Activated CD4-positive, alpha-beta T cell treated with anti-CD3 and anti-CD28 coated beads, Interleukin-2, amount 10 ng/mL, durations not matched to agents 7 days and 5 days (primary cell): ENCODE data around the gene NRIP2. TPM values are rescaled to one million over a fixed set of nuclear protein-coding genes. Genes with fewer than 3 reads are reported as not detected.
"Not testable (repeated sequence)": the region's sequence is repeated elsewhere in the genome, so short reads cannot be mapped to it uniquely, and the experiment has no call there.

ENCODE experiments used
- CTCF ChIA-PET: fragments of 350-600 bp; sonication (Branson Sonifier 250); formaldehyde crosslinking; loops from one replicate; lab custom pipeline; 2021; ENCODE audit warnings: antibody characterized with exemption; lab: Charles Lee
- POLR2A ChIA-PET: fragments of 350-600 bp; sonication (Branson Sonifier 250); formaldehyde crosslinking; loops from one replicate; lab custom pipeline; 2021; ENCODE audit warnings: antibody characterized with exemption; lab: Charles Lee
- DNase-seq: peaks from one replicate; pipeline ENCODE4 v3.0.0-alpha.2; 2020
- H3K27ac Mint-ChIP-seq: one replicate; pipeline ENCODE4 v1.8.0; 2021; ENCODE audit warnings: mild to moderate bottlenecking, moderate library complexity, mixed read lengths
- H3K27me3 Mint-ChIP-seq: one replicate; pipeline ENCODE4 v1.8.0; 2021; ENCODE audit warnings: mixed read lengths
- H3K36me3 Mint-ChIP-seq: one replicate; pipeline ENCODE4 v1.8.0; 2021; ENCODE audit warnings: low read depth, mixed read lengths
- H3K4me1 Mint-ChIP-seq: one replicate; pipeline ENCODE4 v1.8.0; 2021; ENCODE audit warnings: mixed read lengths
- H3K4me3 Mint-ChIP-seq: one replicate; pipeline ENCODE4 v1.8.0; 2021; ENCODE audit warnings: mild to moderate bottlenecking, moderate library complexity, mixed read lengths
- H3K9me3 Mint-ChIP-seq: one replicate; pipeline ENCODE4 v1.8.0; 2021; ENCODE audit warnings: mixed read lengths
- total RNA-seq, 2 experiments: library from RNA; stranded (reverse); gene quantifications; one replicate each; pipeline ENCODE4 v1.2.3, GENCODE V29; 2021

Gene NRIP2
- not detected for total RNA-seq

DNA sequence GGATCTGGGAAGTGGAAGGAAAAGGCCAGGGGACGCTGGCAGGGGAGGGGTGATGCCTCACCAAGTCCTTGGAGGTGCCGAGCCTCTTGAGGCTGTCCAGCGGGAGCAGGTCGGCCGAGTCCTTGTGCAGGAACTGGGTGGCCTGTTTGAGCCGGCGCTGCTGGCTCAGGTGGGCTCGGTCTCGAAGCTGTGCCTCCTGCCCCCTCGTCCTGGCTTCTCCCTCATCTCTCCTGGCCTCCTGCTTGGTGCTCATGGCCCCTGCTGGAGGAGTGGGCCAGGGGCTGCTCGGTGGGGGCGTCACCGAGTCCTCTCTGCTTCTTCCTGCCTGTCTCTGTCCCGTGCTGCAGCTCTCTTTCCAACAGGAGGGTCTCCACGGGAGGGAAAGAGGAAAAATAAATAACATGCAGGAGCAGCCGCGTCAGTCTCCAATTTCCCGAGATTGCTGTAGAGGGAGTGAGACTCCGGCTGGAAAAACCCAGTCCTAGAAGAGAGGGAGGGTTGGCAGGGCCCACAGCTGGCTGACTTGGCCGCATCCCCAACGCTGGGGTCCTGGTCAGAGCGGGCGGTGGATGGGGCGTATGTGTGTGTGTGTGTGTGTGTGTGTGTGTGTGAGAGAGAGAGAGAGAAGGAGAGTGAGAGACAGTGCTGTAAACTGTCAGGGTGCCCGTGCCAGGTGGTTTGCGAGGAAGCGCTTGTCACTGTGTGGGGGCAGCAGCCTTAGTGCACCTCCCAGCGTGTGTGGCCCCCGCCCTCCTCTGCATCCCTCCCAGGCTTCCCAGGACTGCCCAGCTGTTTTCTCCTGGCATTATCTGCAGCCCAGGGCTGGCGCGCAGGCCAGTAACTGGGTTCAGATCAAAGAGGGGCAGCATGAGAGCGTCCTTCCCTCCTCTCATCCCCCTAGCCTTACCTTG, at the start of gene NRIP2:
TSS of gene NRIP2 (minus strand) at position 455 of the 911 bp plus-strand sequence. CDS start at position 403, 52 bp downstream.
- Mint-ChIP-seq H3K36me3 (no peaks in the 10 kb centered on the region), H3K9me3 (no peaks in the 10 kb centered on the region), H3K4me1 (no peaks in the 10 kb centered on the region), H3K4me3 (no peak within 1 kb of the TSS), H3K27me3 (no peaks in the 10 kb centered on the region), H3K27ac (peak within 1 kb of the TSS; percentile 9)
- ChIA-PET POLR2A (no interaction called here), CTCF (interaction anchor here (1.8 kb wide), 1 partner anchor 8 kb away, joined by 3 read pairs; no protein-coding TSS in a partner anchor)
- no peak for DNase-seq

DNA sequence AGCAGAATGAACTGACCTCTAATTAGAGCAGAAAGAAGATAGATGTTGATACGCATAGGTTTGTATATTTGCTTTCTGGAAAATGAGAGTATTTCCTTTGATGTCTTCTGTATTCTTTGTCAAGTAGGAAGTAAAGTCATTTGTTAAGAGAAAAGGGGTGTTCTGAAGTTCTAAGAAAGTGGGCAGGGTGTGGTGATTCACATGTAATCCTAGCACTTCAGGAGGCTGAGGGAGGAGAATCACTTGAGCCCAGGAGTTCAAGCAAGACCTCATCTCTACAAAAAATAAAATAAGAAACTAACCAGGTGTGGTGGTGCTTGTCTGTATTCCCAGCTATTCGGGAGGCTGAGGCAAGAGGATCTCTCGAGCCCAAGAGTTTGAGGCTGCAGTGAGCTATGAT, 45.0 kb upstream of the NRIP2 start:
- Mint-ChIP-seq H3K27ac (peak overlapping the region; percentile 81), H3K9me3 (no peaks in the 10 kb centered on the region), H3K4me1 (peaks cover 51% of the 10 kb centered on the region), H3K36me3 (peaks cover 48% of the 10 kb centered on the region), H3K4me3 (peak overlapping the region; percentile 89), H3K27me3 (no peaks in the 10 kb centered on the region)
- CTCF ChIA-PET, result interaction anchor here (1.0 kb wide), 2 partner anchors 11 to 26 kb away, joined by 3 to 4 read pairs; no protein-coding TSS in a partner anchor
- POLR2A ChIA-PET, result no interaction called here
- peak; percentile 23 for DNase-seq

- Mint-ChIP-seq H3K27me3 (no peaks in the 10 kb centered on the region), H3K4me3 (peak overlapping the region; percentile 89), H3K27ac (peak overlapping the region; percentile 100), H3K36me3 (peaks cover 54% of the 10 kb centered on the region), H3K4me1 (peaks cover 51% of the 10 kb centered on the region), H3K9me3 (no peaks in the 10 kb centered on the region)
- DNase-seq, result no peak
- CTCF ChIA-PET, result interaction anchor here (0.8 to 1.3 kb wide), 2 partner anchors 14 to 17 kb away, joined by 3 to 5 read pairs; no protein-coding TSS in a partner anchor
- POLR2A ChIA-PET, result interaction anchor here (1.6 kb wide), 1 partner anchor 12 kb away, joined by 4 read pairs; the partner anchor contains the start of gene TULP3
Observed at GRCh38 chr12:2877953-2878732, 43.3 kb upstream of the NRIP2 start.

DNA sequence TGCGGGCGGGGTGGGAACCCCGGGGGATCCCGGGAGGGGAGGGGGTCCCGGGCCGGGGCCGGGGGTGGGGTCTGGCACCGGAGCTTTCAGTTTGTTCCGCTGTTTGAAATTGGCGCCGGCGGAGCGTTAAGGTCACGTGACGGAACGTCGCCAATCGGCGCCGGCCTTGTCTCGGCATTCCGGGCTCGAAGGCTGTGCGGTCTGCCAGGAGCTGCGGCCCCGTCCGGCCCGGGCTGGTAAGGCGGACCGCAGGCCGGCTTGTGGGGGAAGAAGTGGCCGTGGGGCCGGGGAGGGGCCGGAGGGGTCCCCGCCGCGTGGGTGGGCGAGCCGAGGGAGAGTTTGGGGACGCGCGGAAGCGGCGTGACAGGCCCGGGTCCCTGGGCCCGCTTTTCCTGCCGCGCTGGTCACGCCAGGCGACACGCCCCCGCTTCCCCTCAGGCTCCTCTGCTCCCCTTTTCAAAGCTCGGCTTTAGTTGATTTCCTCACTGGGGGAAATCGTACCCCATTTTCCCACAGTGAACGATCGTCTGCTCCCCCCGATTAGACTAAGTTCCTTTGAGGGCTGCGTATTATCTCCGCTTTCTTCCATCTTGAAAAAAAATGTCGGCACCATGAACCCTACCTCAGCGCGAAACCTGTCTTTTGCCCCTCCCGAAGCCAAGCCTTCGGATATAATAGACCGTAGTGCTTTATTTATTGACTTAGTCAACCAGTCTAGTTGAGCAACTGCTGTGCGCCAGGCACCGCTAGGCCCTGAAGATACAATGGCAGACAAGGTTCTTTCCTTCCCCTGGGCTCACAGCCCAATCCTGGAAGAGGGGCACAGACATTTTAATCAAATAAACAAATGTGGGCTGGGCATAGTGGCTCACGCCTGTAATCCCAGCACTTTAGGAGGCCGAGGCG, 42.5 kb upstream of the NRIP2 start, which contains the start of the genes FOXM1 and RHNO1:
TSS of gene FOXM1 (minus strand) at position 128 of the 906 bp plus-strand sequence. CDS start 2,696 bp downstream, outside the sequence.
TSS of gene RHNO1 (plus strand) at position 177 of the 906 bp plus-strand sequence. CDS start 8,144 bp downstream, outside the sequence.
- Mint-ChIP-seq H3K4me3 (peak within 1 kb of the TSS; percentile 89), H3K27ac (peak within 1 kb of the TSS; percentile 100), H3K9me3 (no peaks in the 10 kb centered on the region), H3K27me3 (no peaks in the 10 kb centered on the region), H3K36me3 (peaks cover 59% of the 10 kb centered on the region), H3K4me1 (peaks cover 46% of the 10 kb centered on the region)
- DNase-seq, result peak; percentile 91
- ChIA-PET CTCF (interaction anchor here (0.6 to 1.3 kb wide), 5 partner anchors 8 to 301 kb away, joined by 3 to 5 read pairs (median 3); no protein-coding TSS in a partner anchor), POLR2A (interaction anchor here (0.7 to 1.6 kb wide), 2 partner anchors 12 to 13 kb away, joined by 3 to 4 read pairs; partner anchors contain the start of gene TULP3)

- POLR2A ChIA-PET, result interaction anchor here (0.7 to 1.6 kb wide), 2 partner anchors 11 to 14 kb away, joined by 3 to 4 read pairs; partner anchors contain the start of gene TULP3
- Mint-ChIP-seq H3K36me3 (peaks cover 62% of the 10 kb centered on the region), H3K27me3 (no peaks in the 10 kb centered on the region), H3K4me1 (peaks cover 44% of the 10 kb centered on the region), H3K9me3 (no peaks in the 10 kb centered on the region), H3K27ac (peak overlapping the region; percentile 97), H3K4me3 (peak overlapping the region; percentile 89)
- DNase-seq, result peak; percentile 40
- CTCF ChIA-PET, result interaction anchor here (0.6 to 1.3 kb wide), 4 partner anchors 9 to 302 kb away, joined by 3 to 4 read pairs (median 3); no protein-coding TSS in a partner anchor
Observed at GRCh38 chr12:2876431-2877046, 41.7 kb upstream of the NRIP2 start.

DNA sequence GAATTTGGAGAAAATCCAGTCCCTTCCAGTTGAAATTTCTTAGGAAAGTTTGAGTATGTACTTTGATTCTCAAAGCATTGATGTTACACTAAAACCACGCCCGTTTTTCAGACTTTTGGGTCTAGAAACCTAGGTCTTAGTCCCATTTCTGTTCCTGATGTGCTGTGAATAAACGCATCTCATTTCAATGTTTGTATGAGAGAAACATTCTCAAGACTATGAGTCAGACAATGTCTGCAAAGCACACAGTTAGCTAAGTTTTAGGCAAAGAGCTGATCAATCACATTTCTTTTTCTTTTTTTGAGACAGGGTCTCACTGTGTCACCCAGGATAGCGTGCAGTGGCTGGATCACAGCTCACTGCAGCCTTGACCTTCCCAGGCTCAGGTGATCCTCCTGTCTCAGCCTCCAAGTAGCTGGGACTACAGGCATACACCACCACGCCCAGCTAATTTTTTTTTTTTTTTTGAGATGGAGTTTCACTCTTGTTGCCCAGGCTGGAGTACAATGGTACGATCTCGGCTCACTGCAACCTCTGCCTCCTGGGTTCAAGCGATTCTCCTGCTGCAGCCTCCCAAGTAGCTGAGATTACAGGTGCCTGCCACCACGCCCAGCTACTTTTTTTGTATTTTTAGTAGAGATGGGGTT, 34.3 kb upstream of the NRIP2 start:
- H3K4me1 Mint-ChIP-seq, DNase-seq, POLR2A ChIA-PET, H3K4me3 Mint-ChIP-seq, H3K27ac Mint-ChIP-seq, H3K27me3 Mint-ChIP-seq, H3K9me3 Mint-ChIP-seq: not testable (repeated sequence)
- peaks cover 58% of the 10 kb centered on the region for H3K36me3 Mint-ChIP-seq
- CTCF ChIA-PET, result interaction anchor here (0.8 kb wide), 1 partner anchor 11 kb away, joined by 3 read pairs; no protein-coding TSS in a partner anchor

- POLR2A ChIA-PET, result no interaction called here
- H3K4me3 Mint-ChIP-seq, result no peak overlapping the region
Observed at GRCh38 chr12:2864198-2864597, 29.4 kb upstream of the NRIP2 start.

GRCh38 chr12:2863402-2863801, 28.6 kb upstream of the NRIP2 start:
- H3K4me1 Mint-ChIP-seq, POLR2A ChIA-PET, DNase-seq, H3K27me3 Mint-ChIP-seq, H3K9me3 Mint-ChIP-seq, H3K4me3 Mint-ChIP-seq: not testable (repeated sequence)
- H3K27ac Mint-ChIP-seq, result peak overlapping the region; percentile 36
- CTCF ChIA-PET, result interaction anchor here (0.7 to 1.4 kb wide), 3 partner anchors 11 to 185 kb away, joined by 3 to 5 read pairs (median 5); no protein-coding TSS in a partner anchor
- H3K36me3 Mint-ChIP-seq, result peaks cover 67% of the 10 kb centered on the region

More at GRCh38 chr12:2864198-2864597, 29.4 kb upstream of the NRIP2 start:
- Mint-ChIP-seq H3K36me3 (peaks cover 67% of the 10 kb centered on the region), H3K4me1 (peaks cover 4% of the 10 kb centered on the region), H3K27me3 (no peaks in the 10 kb centered on the region), H3K9me3 (no peaks in the 10 kb centered on the region), H3K27ac (no peak overlapping the region)
- CTCF ChIA-PET, result interaction anchor here (0.7 to 1.4 kb wide), 2 partner anchors 14 to 186 kb away, joined by 3 to 5 read pairs; no protein-coding TSS in a partner anchor
- DNase-seq, result no peak

GRCh38 chr12:2862876-2863275, 28.0 kb upstream of the NRIP2 start:
- no peak overlapping the region for H3K27ac Mint-ChIP-seq
- no peaks in the 10 kb centered on the region for H3K9me3 Mint-ChIP-seq
- peaks cover 3% of the 10 kb centered on the region for H3K4me1 Mint-ChIP-seq
- no peaks in the 10 kb centered on the region for H3K27me3 Mint-ChIP-seq
- ChIA-PET CTCF (interaction anchor here (0.7 to 1.4 kb wide), 2 partner anchors 11 to 15 kb away, joined by 5 read pairs; no protein-coding TSS in a partner anchor), POLR2A (no interaction called here)
- H3K4me3 Mint-ChIP-seq, result no peak overlapping the region
- peaks cover 67% of the 10 kb centered on the region for H3K36me3 Mint-ChIP-seq
- no peak for DNase-seq

DNA sequence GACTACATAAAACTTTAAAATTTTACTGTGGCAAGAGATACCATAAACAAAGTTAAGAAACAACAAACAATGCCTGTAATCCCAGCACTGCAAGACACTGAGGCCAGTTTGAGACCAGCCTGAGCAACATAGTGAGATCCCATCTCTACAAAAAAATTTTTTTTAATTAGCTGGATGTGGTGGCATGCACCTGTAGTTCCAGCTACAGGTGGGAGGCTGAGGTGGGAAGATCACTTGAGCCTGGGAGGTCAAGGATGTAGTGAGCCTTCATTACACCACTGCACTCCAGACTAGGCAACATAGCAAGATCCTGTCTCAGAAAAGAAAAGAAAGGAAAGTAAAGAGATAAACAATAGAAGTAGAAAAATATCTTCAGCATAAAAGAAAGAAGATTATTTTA, 25.3 kb upstream of the NRIP2 start:
- Mint-ChIP-seq H3K27ac (peak overlapping the region; percentile 31), H3K36me3 (peaks cover 52% of the 10 kb centered on the region), H3K4me1 (peaks cover 2% of the 10 kb centered on the region), H3K4me3 (no peak overlapping the region), H3K9me3 (no peaks in the 10 kb centered on the region), H3K27me3 (no peaks in the 10 kb centered on the region)
- POLR2A ChIA-PET, result no interaction called here
- no peak for DNase-seq
- CTCF ChIA-PET, result interaction anchor here (1.3 kb wide), 1 partner anchor 18 kb away, joined by 3 read pairs; no protein-coding TSS in a partner anchor
